Stomach smooth muscle (tissue), 2 donors: ENCODE measurements around the gene DELE1.
"Not testable (repeated sequence)": the region's sequence is repeated elsewhere in the genome, so short reads cannot be mapped to it uniquely, and the experiment has no call there.

Source experiments
- H3K27ac ChIP-seq: one replicate; pipeline ENCODE4 v1.7.0; 2013; ENCODE audit warnings: mild to moderate bottlenecking, low read length, inconsistent platforms
- H3K27me3 ChIP-seq, 2 donors: one replicate each; pipeline ENCODE4 v1.7.0; 2013; ENCODE audit warnings: low read length in 2 of 2; ENCODE audit not compliant: insufficient read depth in 2 of 2, control insufficient read depth in 1 of 2
- H3K36me3 ChIP-seq, 2 donors: one replicate each; pipeline ENCODE4 v1.7.0; 2013; ENCODE audit warnings: low read length in 2 of 2; ENCODE audit not compliant: control insufficient read depth in 2 of 2, insufficient read depth in 2 of 2
- H3K4me1 ChIP-seq: one replicate; pipeline ENCODE4 v1.7.0; 2013; ENCODE audit warnings: low read length; ENCODE audit not compliant: control insufficient read depth, insufficient read depth
- H3K4me3 ChIP-seq, 2 donors: one replicate each; pipeline ENCODE4 v1.7.0; 2013; ENCODE audit warnings: low read length in 2 of 2
- H3K9ac ChIP-seq, 2 donors: one replicate each; pipeline ENCODE4 v1.7.0; 2013; ENCODE audit warnings: low read length in 2 of 2, mild to moderate bottlenecking in 1 of 2
- H3K9me3 ChIP-seq, 2 donors: one replicate each; pipeline ENCODE4 v1.7.0; 2013; ENCODE audit warnings: low read length in 2 of 2; ENCODE audit not compliant: control insufficient read depth in 2 of 2
- donor health status: healthy.
- donor health status: Pancreatic carcinoma.

Gene DELE1

DNA sequence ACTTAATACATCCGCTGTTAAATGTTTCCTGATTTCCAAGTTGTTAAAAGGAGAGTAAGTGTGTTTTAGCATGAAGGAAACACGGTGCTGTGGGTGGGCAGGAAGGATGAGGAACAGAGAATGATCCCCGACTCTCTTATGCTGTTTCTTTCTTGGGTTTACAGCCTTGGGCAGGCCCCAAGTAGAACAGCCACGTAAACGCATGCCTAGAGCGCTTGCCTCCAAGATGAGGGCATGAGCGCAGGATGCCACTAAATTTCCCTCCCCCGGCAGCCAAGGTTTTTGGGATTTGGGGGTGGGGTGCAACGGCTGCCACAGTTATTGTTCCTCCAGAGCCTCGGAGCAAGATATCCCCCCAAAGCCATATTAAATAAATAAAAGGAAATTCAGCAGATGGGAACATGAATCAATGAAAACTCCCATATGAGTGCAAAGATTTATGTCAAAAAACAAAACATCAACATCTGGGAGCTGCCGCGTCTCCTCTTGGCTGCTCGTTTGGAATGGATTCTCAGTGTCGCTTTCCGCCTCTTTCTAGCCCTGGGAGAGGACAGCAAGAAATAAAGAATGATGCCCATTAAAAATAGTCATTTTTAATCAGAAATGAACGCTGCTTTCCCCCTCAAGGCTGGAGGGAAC, 10.0 kb upstream of the DELE1 start:
- Histone ChIP-seq H3K9me3 (no peaks in the 10 kb centered on the region), H3K4me3 (peak overlapping the region; percentile 69 to 70), H3K27me3 (peaks cover 8 to 10% of the 10 kb centered on the region in 2 donors), H3K36me3 (no peaks in the 10 kb centered on the region), H3K4me1 (peaks cover 6% of the 10 kb centered on the region), H3K9ac (peak overlapping the region; percentile 48 to 62), H3K27ac (no peak overlapping the region)

DNA sequence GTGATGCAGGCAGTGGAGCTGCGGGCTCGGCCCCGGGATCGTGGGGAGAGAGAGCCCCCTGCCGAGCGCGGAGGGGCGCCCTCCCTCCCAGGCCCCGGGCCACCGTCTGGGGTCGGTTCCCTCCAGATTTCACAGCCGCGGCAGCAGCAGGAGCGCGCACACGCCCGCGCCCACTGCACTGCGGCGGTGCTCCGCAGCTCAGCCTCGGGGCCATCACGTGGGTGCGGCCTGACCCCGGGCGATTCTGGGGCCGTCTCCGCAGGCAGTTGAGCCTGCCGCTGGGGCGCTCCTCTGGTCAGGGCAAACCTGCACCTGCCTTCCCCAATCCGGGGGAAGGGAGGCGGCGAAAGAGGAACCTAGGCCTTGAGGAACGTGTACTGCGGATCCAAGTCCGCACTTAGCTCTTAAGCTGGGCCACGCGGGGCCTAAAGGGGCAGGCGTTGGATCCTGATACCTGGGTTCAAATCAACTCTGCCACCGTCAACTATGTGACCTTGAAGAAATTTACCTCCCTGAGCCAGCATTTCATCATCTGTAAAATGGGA, 9.4 kb upstream of the DELE1 start:
- H3K4me3 ChIP-seq, result peak overlapping the region; percentile 69 to 70
- H3K9ac ChIP-seq, result peak overlapping the region; percentile 48 to 62
- no peaks in the 10 kb centered on the region for H3K36me3 ChIP-seq
- H3K4me1 ChIP-seq, result peaks cover 6% of the 10 kb centered on the region
- no peak overlapping the region for H3K27ac ChIP-seq
- no peaks in the 10 kb centered on the region for H3K9me3 ChIP-seq
- H3K27me3 ChIP-seq, result peaks cover 8 to 10% of the 10 kb centered on the region in 2 donors

DNA sequence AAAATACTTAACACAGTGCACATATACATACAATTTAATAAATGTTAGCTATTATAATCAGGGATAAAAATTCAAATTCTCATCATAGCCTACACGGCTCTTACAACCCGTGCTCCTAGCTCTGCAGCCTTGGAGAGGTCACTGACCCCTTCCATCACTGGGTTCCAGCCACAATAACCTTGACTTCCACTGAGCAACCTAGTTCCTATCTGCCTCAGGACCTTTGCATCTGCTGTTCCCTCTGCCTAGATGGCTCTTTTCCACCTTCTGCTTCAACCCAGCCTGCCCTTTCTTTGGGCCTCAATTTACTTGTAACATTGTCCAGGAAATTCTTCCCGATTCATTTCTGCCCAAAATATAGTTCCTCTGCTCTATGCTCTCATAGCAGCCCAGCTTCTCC, 8.9 kb upstream of the DELE1 start:
- H3K4me1 ChIP-seq, result peaks cover 6% of the 10 kb centered on the region
- no peak overlapping the region for H3K9ac ChIP-seq
- no peaks in the 10 kb centered on the region for H3K9me3 ChIP-seq
- H3K27me3 ChIP-seq, result peaks cover 8 to 10% of the 10 kb centered on the region in 2 donors
- no peak overlapping the region for H3K27ac ChIP-seq
- H3K36me3 ChIP-seq, result no peaks in the 10 kb centered on the region
- H3K4me3 ChIP-seq, result no peak overlapping the region

GRCh38 chr5:141915881-141916336, 7.8 kb upstream of the DELE1 start:
- Histone ChIP-seq H3K27ac (no peak overlapping the region), H3K4me3 (no peak overlapping the region), H3K4me1 (peaks cover 6% of the 10 kb centered on the region), H3K9ac (no peak overlapping the region), H3K9me3 (no peaks in the 10 kb centered on the region), H3K36me3 (no peaks in the 10 kb centered on the region), H3K27me3 (peaks cover 8 to 10% of the 10 kb centered on the region in 2 donors)

DNA sequence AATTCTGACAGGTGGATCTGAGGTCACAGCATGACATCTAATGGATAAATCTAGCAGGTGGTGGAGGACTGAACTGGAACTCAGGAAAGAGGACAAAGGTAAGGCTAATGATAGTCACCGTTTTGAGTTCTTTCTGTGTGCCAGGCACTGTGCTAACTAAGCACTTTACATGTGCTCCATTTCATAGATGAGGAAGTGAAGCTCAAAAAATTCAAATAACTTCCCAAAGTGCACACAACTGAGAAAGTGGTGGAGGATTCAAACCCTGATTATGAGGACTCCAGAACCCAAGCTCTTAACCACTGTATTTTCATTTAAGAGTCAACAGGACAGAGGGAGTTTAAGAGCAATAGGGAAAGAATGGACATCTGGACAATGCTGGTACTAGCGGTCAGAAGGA, 7.1 kb upstream of the DELE1 start:
- no peak overlapping the region for H3K27ac ChIP-seq
- H3K9ac ChIP-seq, result no peak overlapping the region
- H3K9me3 ChIP-seq, result no peaks in the 10 kb centered on the region
- no peaks in the 10 kb centered on the region for H3K36me3 ChIP-seq
- H3K4me3 ChIP-seq, result no peak overlapping the region
- peaks cover 6% of the 10 kb centered on the region for H3K4me1 ChIP-seq
- peaks cover 8 to 10% of the 10 kb centered on the region in 2 donors for H3K27me3 ChIP-seq

DNA sequence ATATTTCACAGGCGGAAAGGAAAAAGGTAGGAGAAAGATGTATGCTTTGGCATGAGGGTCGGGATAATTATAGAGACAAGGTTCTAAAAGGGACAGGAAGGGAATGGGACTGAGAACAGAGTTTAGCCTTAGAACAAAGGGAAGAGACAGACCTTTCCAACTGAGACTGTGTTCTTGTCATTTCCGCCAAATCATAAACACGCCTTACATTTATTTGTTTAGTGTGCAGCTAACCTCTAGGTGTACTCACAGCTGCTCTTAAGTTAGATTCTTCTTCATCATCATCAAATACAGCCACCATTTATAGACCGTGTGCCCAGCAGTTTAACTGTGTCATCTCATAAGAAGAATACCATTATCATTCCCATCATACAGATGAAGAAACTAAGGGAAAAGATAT, 5.9 kb upstream of the DELE1 start:
- Histone ChIP-seq H3K27ac (no peak overlapping the region), H3K4me3 (no peak overlapping the region), H3K36me3 (no peaks in the 10 kb centered on the region), H3K4me1 (peaks cover 6% of the 10 kb centered on the region), H3K9ac (no peak overlapping the region), H3K27me3 (peaks cover 8 to 10% of the 10 kb centered on the region in 2 donors), H3K9me3 (no peaks in the 10 kb centered on the region)

GRCh38 chr5:141919218-141920119, 4.2 kb upstream of the DELE1 start:
- Histone ChIP-seq H3K36me3 (no peaks in the 10 kb centered on the region), H3K27me3 (peaks cover 0 to 8% of the 10 kb centered on the region in 2 donors), H3K27ac (no peak overlapping the region), H3K4me3 (no peak overlapping the region), H3K9ac (no peak overlapping the region), H3K9me3 (no peaks in the 10 kb centered on the region), H3K4me1 (peaks cover 11% of the 10 kb centered on the region)

GRCh38 chr5:141920771-141921170, 2.9 kb upstream of the DELE1 start:
- peaks cover 4% of the 10 kb centered on the region in 2 donors for H3K36me3 ChIP-seq
- no peak overlapping the region for H3K27ac ChIP-seq
- H3K9ac ChIP-seq, result no peak overlapping the region
- H3K9me3 ChIP-seq, result no peaks in the 10 kb centered on the region
- no peak overlapping the region for H3K4me3 ChIP-seq
- peaks cover 0 to 1% of the 10 kb centered on the region in 2 donors for H3K27me3 ChIP-seq
- peaks cover 12% of the 10 kb centered on the region for H3K4me1 ChIP-seq

DNA sequence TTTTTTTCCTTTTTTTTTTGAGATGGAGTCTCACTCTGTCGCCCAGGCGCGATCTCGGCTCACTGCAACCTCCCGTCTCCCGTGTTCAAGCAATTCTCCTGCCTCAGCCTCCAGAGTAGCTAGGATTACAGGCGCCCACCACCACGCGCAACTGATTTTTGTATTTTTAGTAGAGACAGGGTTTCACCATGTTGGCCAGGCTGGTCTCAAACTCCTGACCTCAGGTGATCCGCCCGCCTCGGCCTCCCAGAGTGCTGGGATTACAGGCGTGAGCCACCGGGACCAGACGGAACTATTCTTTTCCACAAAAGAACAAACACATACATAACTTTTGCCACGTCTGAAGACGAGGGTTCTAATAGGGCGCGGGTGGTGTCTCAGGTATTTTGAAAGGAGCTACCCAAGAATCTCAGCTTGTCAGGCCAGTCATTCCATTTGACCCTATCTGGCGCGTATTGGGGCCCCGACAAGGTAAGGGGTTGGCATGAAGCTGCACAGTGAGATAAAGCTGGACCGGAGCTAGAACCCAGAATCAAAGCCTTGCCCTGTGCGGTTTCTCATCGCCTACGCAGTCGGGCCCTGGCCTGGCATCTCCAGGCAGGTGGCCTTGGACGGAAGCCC, 734 bp upstream of the DELE1 start:
- Histone ChIP-seq H3K4me3 (peak overlapping the region; percentile 80 to 89), H3K9ac (peak overlapping the region; percentile 98 to 99), H3K36me3 (peaks cover 19 to 21% of the 10 kb centered on the region in 2 donors), H3K27ac (peak overlapping the region; percentile 98), H3K4me1 (peaks cover 12% of the 10 kb centered on the region)
- H3K27me3 ChIP-seq, H3K9me3 ChIP-seq: not testable (repeated sequence)

GRCh38 chr5:141926434-141926833, 2.8 kb downstream of the DELE1 start:
- Histone ChIP-seq H3K27ac (no peak overlapping the region), H3K9me3 (no peaks in the 10 kb centered on the region), H3K4me1 (peaks cover 12% of the 10 kb centered on the region), H3K9ac (no peak overlapping the region), H3K36me3 (peaks cover 51 to 55% of the 10 kb centered on the region in 2 donors), H3K27me3 (no peaks in the 10 kb centered on the region), H3K4me3 (no peak overlapping the region)
